Germinal center (tissue), 1 donor: ENCODE measurements around the gene EIF4A2.
"Not testable (repeated sequence)": the region's sequence is repeated elsewhere in the genome, so short reads cannot be mapped to it uniquely, and the experiment has no call there.

Experiments used
- DNase-seq: peaks from one replicate; pipeline ENCODE4 v3.0.0; 2012; ENCODE audit warnings: mixed read lengths, low spot score

The EIF4A2 gene

GRCh38 chr3:186784820-186785494 is 1.6 kb downstream of the EIF4A2 start:
- no peak for DNase-seq

- no peak for DNase-seq
Measured at GRCh38 chr3:186785495-186786018, 2.2 kb downstream of the EIF4A2 start.

GRCh38 chr3:186786922-186787321 is 3.5 kb downstream of the EIF4A2 start:
- DNase-seq = no peak

GRCh38 chr3:186787642-186788481 is 4.5 kb downstream of the EIF4A2 start:
- no peak for DNase-seq

- DNase-seq = no peak
Measured at GRCh38 chr3:186788482-186789370, 5.3 kb downstream of the EIF4A2 start.

GRCh38 chr3:186789554-186790260 is 6.3 kb downstream of the EIF4A2 start:
- DNase-seq = no peak

- DNase-seq = no peak
Measured at GRCh38 chr3:186790261-186790981, 7.0 kb downstream of the EIF4A2 start.

GRCh38 chr3:186798239-186798874 is 15.0 kb downstream of the EIF4A2 start:
- no peak for DNase-seq

- DNase-seq = no peak
Measured at GRCh38 chr3:186800285-186800684, 16.9 kb downstream of the EIF4A2 start.

- DNase-seq = no peak
Measured at GRCh38 chr3:186802701-186803100, 19.3 kb downstream of the EIF4A2 start.

- DNase-seq = not testable (repeated sequence)
Measured at GRCh38 chr3:186803447-186803846, 20.1 kb downstream of the EIF4A2 start.

GRCh38 chr3:186806089-186807055 is 23.0 kb downstream of the EIF4A2 start, which contains the start of gene RFC4:
Gene RFC4, minus strand, starts transcription at chr3:186806482. Its CDS starts 1,769 bp downstream, at chr3:186804713.
- DNase-seq = peak; percentile 77

- no peak for DNase-seq
Measured at GRCh38 chr3:186807231-186807630, 23.9 kb downstream of the EIF4A2 start.

GRCh38 chr3:186810336-186810996 is 27.1 kb downstream of the EIF4A2 start:
- no peak for DNase-seq

GRCh38 chr3:186811313-186811712 is 27.9 kb downstream of the EIF4A2 start:
- not testable (repeated sequence) for DNase-seq

GRCh38 chr3:186814100-186814499 is 30.7 kb downstream of the EIF4A2 start:
- DNase-seq = no peak

- DNase-seq = no peak
Measured at GRCh38 chr3:186815435-186815834, 32.1 kb downstream of the EIF4A2 start.

- DNase-seq = no peak
Measured at GRCh38 chr3:186818516-186818915, 35.1 kb downstream of the EIF4A2 start.
